ENCODE measurements around the gene TAL1. TPM values are rescaled to one million over a fixed set of nuclear protein-coding genes. Genes with fewer than 3 reads are reported as not detected.

TAL1 gene
- total RNA-seq = 10 to 100 TPM in 1 of 4 donors, 1 to 10 TPM in 3; 3.4 to 20.5 (median 4.6) TPM

- TF ChIP-seq CTCF (IDR thresholded peaks at IDR 0.05; ENCODE audit: low read depth) = no peak
These were observed at the start of gene TAL1 for GRCh38 chr1:47232187-47232874. TAL1 (minus strand) TSS chr1:47232225; CDS start chr1:47225888, 6,337 bp downstream.

GRCh38 chr1:47280142-47280541 lies 48.1 kb upstream of the TAL1 start:
- no peak for TF ChIP-seq CTCF (IDR thresholded peaks at IDR 0.05; ENCODE audit: low read depth)

GRCh38 chr1:47276850-47277249 lies 44.8 kb upstream of the TAL1 start:
- TF ChIP-seq CTCF (IDR thresholded peaks at IDR 0.05; ENCODE audit: low read depth) = no peak

GRCh38 chr1:47262787-47263413 lies 30.9 kb upstream of the TAL1 start:
- no peak for TF ChIP-seq CTCF (IDR thresholded peaks at IDR 0.05; ENCODE audit: low read depth)

- TF ChIP-seq CTCF (IDR thresholded peaks at IDR 0.05; ENCODE audit: low read depth) = no peak
These were observed 25.2 kb upstream of the TAL1 start for GRCh38 chr1:47257224-47257623.

- no peak for TF ChIP-seq CTCF (IDR thresholded peaks at IDR 0.05; ENCODE audit: low read depth)
These were observed 20.8 kb upstream of the TAL1 start for GRCh38 chr1:47252795-47253194.

- no peak for TF ChIP-seq CTCF (IDR thresholded peaks at IDR 0.05; ENCODE audit: low read depth)
These were observed 20.3 kb upstream of the TAL1 start for GRCh38 chr1:47252369-47252768.

All from subcutaneous adipose tissue (tissue), 4 donors.